ENCODE results near the gene CERCAM. TPM values are rescaled to one million over a fixed set of nuclear protein-coding genes. Genes with fewer than 3 reads are reported as not detected.

Gene CERCAM
- total and polyA plus RNA-seq, 2 of the 13 experiments (the other 11 are each of a cell fraction or from before 2014, with no cell fraction given) = 9.0 to 17.1 TPM

GRCh38 chr9:128412120-128412790, 8.4 kb upstream of the CERCAM start (continued):
- TF ChIP-seq NFYC (CRISPR knock-in tag; IDR thresholded peaks at IDR 0.05) = no peak
- TF ChIP-seq NAIF1 (CRISPR knock-in tag; IDR thresholded peaks at IDR 0.05; ENCODE audit: borderline replicate concordance) = no peak
- peak; percentile 89 for TF ChIP-seq STAG1 (CRISPR knock-in tag; IDR thresholded peaks at IDR 0.05)
- no peak for TF ChIP-seq FOXK1 (CRISPR knock-in tag; IDR thresholded peaks at IDR 0.05; ENCODE audit: borderline replicate concordance, low read depth)
- no peak for TF ChIP-seq ZNF468 (CRISPR knock-in tag; IDR thresholded peaks at IDR 0.05)
- TF ChIP-seq TRIM24 (CRISPR knock-in tag; IDR thresholded peaks at IDR 0.05) = no peak
- no peak for TF ChIP-seq ZNF777 (CRISPR knock-in tag; IDR thresholded peaks at IDR 0.05)
- TF ChIP-seq, protein P1, sequence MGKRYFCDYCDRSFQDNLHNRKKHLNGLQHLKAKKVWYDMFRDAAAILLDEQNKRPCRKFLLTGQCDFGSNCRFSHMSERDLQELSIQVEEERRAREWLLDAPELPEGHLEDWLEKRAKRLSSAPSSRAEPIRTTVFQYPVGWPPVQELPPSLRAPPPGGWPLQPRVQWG (CRISPR knock-in tag; IDR thresholded peaks at IDR 0.05; ENCODE audit: borderline replicate concordance, low read depth) = no peak
- no peak for TF ChIP-seq LCORL (IDR thresholded peaks at IDR 0.05)
- 0 out of 2 replicates have a peak, but pooled peaks have one; percentile 21 for TF ChIP-seq LCORL (CRISPR knock-in tag; IDR thresholded peaks at IDR 0.05)
- no peak for TF ChIP-seq JUND (CRISPR knock-in tag; IDR thresholded peaks at IDR 0.05)
- TF ChIP-seq ETV5 (CRISPR knock-in tag; IDR thresholded peaks at IDR 0.05; ENCODE audit: borderline replicate concordance) = peak; percentile 9; the same call in 1 of the 2 replicates
- no peak for TF ChIP-seq KLF6 (CRISPR knock-in tag; IDR thresholded peaks at IDR 0.05)
- TF ChIP-seq ZBTB25 (CRISPR knock-in tag; IDR thresholded peaks at IDR 0.05) = 0 out of 2 replicates have a peak, but pooled peaks have one; percentile 22
- no peak for TF ChIP-seq ZNF75D (CRISPR knock-in tag; IDR thresholded peaks at IDR 0.05; ENCODE audit: borderline replicate concordance)
- TF ChIP-seq ZNF687 (CRISPR knock-in tag; IDR thresholded peaks at IDR 0.05) = 0 out of 2 replicates have a peak, but pooled peaks have one; percentile 19
- TF ChIP-seq, protein P2, sequence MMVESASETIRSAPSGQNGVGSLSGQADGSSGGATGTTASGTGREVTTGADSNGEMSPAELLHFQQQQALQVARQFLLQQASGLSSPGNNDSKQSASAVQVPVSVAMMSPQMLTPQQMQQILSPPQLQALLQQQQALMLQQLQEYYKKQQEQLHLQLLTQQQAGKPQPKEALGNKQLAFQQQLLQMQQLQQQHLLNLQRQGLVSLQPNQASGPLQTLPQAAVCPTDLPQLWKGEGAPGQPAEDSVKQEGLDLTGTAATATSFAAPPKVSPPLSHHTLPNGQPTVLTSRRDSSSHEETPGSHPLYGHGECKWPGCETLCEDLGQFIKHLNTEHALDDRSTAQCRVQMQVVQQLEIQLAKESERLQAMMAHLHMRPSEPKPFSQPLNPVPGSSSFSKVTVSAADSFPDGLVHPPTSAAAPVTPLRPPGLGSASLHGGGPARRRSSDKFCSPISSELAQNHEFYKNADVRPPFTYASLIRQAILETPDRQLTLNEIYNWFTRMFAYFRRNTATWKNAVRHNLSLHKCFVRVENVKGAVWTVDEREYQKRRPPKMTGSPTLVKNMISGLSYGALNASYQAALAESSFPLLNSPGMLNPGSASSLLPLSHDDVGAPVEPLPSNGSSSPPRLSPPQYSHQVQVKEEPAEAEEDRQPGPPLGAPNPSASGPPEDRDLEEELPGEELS (CRISPR knock-in tag; IDR thresholded peaks at IDR 0.05) = no peak
- no peak for TF ChIP-seq ZSCAN25 (CRISPR knock-in tag; IDR thresholded peaks at IDR 0.05)
- TF ChIP-seq, protein P3, sequence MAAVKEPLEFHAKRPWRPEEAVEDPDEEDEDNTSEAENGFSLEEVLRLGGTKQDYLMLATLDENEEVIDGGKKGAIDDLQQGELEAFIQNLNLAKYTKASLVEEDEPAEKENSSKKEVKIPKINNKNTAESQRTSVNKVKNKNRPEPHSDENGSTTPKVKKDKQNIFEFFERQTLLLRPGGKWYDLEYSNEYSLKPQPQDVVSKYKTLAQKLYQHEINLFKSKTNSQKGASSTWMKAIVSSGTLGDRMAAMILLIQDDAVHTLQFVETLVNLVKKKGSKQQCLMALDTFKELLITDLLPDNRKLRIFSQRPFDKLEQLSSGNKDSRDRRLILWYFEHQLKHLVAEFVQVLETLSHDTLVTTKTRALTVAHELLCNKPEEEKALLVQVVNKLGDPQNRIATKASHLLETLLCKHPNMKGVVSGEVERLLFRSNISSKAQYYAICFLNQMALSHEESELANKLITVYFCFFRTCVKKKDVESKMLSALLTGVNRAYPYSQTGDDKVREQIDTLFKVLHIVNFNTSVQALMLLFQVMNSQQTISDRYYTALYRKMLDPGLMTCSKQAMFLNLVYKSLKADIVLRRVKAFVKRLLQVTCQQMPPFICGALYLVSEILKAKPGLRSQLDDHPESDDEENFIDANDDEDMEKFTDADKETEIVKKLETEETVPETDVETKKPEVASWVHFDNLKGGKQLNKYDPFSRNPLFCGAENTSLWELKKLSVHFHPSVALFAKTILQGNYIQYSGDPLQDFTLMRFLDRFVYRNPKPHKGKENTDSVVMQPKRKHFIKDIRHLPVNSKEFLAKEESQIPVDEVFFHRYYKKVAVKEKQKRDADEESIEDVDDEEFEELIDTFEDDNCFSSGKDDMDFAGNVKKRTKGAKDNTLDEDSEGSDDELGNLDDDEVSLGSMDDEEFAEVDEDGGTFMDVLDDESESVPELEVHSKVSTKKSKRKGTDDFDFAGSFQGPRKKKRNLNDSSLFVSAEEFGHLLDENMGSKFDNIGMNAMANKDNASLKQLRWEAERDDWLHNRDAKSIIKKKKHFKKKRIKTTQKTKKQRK (IDR thresholded peaks at IDR 0.05; ENCODE audit: low read length) = no peak
- TF ChIP-seq HDAC2 (CRISPR knock-in tag; IDR thresholded peaks at IDR 0.05) = no peak

All from HepG2 (cell line).